ENCODE data around the gene GGA3.
"Not testable (repeated sequence)": the region's sequence is repeated elsewhere in the genome, so short reads cannot be mapped to it uniquely, and the experiment has no call there.

GGA3 gene

DNA sequence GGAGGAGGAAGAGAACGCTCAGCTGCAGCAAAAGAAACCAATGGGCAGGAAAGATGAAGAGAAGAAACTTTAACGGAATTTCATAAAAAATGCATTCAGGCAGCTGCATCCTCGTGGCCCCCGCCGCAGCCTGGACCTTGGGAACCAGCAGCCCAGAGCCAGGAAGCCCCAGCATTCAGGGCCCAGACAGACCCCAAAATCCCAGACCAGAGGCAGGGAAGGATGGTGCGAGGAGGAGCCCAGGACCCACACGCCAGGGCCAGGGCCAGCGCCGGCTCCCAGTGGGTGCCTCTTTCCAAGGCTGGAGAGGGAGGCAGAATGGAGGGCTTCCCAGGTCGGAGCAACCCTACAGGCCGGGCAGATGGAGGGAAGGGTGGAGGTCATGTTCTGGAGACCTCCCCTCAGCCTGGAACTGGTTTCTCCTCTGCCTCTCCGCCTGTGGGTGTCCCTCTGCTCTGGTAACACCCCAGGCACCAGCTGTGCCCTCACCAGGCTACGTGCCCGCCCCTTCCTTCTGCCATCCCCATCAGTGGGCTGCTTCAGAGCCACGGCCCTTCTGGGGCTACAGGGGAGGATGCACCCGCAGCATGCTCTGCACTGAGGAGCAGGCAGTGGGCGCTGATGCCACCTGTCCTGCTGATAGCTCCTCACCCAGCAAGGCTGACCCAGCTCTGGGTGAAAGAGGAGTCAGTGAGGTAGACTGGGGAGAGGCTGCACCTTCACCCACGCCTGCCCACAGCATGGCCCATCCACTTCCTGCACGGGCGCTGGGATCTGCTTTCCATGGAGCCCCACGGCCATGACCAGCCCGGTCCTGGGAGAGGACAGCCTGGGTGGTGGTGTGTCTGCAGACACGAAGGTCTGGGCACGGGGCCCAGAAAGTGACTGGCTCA lies 10.8 kb upstream of the GGA3 start:
- DNase-seq = peak; percentile 49

GRCh38 chr17:75271233-75271954 lies 10.0 kb upstream of the GGA3 start:
- DNase-seq = peak; percentile 85

GRCh38 chr17:75270966-75271232 lies 9.5 kb upstream of the GGA3 start, which contains the start of gene MIF4GD:
Gene MIF4GD, minus strand, starts transcription at chr17:75271231. Its CDS starts 1,036 bp downstream, at chr17:75270195.
- no peak for DNase-seq

- peak; percentile 78 for DNase-seq
Measured at GRCh38 chr17:75270218-75270965, 9.0 kb upstream of the GGA3 start.

- DNase-seq = no peak
Measured at GRCh38 chr17:75269844-75270217, 8.4 kb upstream of the GGA3 start.

DNA sequence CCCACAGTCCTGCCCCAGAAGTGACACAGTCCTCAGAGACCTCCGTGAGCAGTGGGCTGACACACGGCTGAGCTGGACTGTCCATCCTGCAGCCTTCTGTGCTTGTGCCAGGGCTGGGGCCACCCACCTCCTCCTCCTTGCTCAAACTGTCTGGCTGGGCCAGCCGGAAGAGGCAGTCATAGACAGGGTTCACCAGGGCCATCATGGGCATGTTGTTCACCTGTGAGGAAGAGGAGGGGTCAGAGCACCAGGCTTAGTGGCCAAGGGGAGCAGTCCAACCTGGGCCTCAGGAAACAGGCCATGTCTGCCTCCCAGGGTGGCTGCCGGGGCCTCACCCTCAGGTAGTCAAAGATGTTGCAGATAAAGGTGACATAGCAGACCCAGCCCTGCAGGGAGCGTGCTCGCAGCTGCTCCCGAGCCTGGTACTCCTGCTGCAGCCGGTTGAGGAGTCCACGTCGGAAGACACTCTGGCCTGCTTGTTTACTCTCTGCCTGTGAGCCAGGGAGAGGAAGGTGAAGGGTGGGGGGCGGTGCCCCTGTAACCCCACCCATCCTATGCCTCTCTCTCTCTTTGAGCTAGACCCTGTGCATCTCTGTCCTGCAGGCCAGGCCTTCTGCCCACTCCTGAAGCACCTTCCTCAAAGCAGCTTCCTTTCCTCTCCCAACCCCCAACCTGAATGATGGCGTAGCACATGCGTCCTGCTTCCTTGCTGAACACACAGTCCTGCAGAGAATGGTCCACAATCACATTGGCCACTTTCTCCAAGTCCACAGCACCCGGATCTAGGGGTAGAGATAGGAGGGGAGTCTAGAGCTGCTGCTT lies 6.2 kb upstream of the GGA3 start:
- DNase-seq = peak; percentile 64

GRCh38 chr17:75267153-75267410 lies 5.7 kb upstream of the GGA3 start:
- no peak for DNase-seq

GRCh38 chr17:75266316-75267152 lies 5.1 kb upstream of the GGA3 start:
- DNase-seq = no peak

GRCh38 chr17:75265614-75266315 lies 4.4 kb upstream of the GGA3 start:
- no peak for DNase-seq

GRCh38 chr17:75263055-75263454 lies 1.6 kb upstream of the GGA3 start:
- no peak for DNase-seq

- no peak for DNase-seq
Measured at GRCh38 chr17:75262112-75262606, 753 bp upstream of the GGA3 start.

- DNase-seq = no peak
Measured at GRCh38 chr17:75260641-75261335, 618 bp downstream of the GGA3 start.

- DNase-seq = not testable (repeated sequence)
Measured at GRCh38 chr17:75257228-75257627, 4.2 kb downstream of the GGA3 start.

DNA sequence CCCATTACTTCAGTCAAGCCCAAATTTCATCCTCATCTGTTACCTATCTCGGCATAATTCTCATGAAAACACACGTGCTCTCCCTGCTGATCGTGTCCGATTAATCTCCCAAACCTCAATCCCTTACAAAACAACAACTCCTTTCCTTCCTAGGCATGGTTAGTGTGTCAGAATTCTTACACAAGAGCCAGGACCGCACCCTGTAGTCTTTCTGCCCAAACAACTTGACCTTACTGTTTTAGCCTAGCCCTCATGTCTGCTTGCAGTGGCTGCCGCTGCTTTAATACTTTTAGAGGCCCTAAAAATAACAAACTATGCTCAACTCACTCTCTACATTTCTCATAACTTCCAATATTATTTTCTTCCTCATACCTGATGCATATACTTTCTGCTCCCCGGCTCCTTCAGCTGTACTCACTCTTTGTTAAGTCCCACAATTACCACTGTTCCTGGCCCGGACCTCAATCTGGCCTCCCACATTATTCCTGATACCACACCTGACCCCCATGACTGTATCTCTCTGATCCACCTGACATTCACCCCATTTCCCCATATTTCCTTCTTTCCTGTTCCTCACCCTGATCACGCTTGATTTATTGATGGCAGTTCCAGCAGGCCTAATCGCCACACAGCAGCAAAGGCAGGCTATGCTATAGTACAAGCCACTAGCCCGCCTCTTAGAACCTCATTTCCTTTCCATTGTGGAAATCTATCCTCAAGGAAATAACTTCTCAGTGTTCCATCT lies 5.3 kb downstream of the GGA3 start:
- DNase-seq = not testable (repeated sequence)

DNA sequence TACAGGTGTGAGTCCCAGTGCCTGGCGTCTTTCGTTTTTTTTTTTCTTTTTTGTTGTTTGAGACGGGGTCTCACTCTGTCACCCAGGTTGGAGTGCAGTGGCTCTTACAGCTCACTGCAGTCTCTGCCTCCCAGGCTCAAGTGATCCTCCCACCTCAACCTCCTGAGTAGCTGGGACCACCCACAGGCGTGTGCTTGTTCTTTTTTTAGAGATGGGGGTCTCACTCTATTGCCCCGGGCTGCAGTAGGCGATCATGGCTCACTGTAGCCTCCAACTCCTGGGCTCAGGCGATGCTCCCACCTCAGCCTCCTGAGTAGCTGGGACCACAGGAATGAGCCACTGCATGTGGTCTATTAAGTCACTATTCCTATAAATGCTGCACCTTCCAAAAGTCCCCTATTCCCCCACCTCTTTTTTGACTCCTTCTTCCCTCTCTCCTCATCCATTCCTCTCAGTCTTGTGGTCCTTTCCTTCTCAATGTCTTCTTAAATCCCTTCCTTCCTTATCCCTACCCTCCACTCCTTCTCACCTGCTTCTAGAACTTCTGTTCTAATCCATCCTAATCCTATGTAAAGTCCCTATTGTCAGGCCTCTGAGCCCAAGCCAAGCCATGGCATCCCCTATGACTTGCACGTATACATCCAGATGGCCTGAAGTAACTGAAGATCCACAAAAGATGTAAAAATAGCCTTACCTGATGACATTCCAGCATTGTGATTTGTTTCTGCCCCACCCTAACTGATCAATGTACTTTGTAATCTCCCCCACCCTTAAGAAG lies 9.2 kb downstream of the GGA3 start:
- no peak for DNase-seq

DNA sequence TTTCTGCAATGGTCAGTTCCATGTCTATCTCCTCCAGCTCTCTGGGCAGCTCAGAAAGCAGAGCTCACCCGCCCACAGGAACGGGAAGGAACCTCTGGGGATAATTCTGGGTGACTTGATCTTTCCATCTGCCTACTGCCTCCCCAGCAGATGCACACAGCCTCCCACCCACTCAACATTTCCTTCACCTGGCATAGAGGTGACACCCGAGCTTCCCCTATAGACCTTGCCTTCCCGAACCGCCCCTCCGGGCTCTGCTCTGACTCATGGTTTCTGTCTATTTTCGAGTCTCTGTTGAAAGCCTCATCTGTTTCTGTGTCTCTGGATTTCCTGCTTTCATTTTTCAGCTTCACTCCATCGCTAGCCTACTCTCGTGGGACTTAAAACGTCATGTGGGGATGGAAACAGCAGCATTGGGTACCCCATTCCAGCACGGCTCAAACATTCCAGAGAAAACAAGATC lies 11.4 kb downstream of the GGA3 start:
- DNase-seq = no peak

- no peak for DNase-seq
Measured at GRCh38 chr17:75249564-75249963, 11.8 kb downstream of the GGA3 start.

GRCh38 chr17:75246404-75246803 lies 15.0 kb downstream of the GGA3 start:
- no peak for DNase-seq

DNA sequence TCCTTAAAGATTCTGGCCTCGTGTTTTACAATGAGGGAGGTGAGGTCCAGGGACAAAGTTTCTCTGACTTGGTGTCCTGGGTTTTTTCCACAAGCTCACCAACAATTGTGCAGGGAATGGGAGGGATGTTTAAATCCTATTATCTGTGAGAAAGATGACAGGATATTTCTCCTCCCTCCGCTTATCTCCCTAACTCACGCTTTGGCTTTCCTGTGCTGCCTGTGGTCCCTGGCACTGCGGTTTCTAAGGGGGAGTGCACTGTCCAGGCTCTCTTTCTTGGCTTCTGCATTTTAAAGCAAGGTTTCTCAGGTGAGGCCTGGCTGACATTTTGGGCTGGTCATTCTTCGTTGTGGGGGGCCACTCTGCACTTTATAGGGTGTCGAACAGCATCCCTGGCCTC lies 16.4 kb downstream of the GGA3 start:
- no peak for DNase-seq

Data from 8988T (cell line).